HK-2 (cell line): ENCODE measurements around the gene FAM131C.
"Not testable (repeated sequence)": the region's sequence is repeated elsewhere in the genome, so short reads cannot be mapped to it uniquely, and the experiment has no call there.

ENCODE experiments used
- DNase-seq: peaks from one replicate; pipeline ENCODE4 v3.0.0-alpha.2; 2018; ENCODE audit not compliant: unreplicated experiment

FAM131C gene

GRCh38 chr1:16073490-16074119 lies at the start of gene FAM131C:
Gene FAM131C, minus strand, starts transcription at chr1:16073651. Its CDS starts 209 bp downstream, at chr1:16073442.
- DNase-seq: no peak

- peak; percentile 86 for DNase-seq
Measured at GRCh38 chr1:16122916-16123315, 49.5 kb upstream of the FAM131C start.

- DNase-seq: peak; percentile 60
Measured at GRCh38 chr1:16122350-16122881, 49.0 kb upstream of the FAM131C start.

- no peak for DNase-seq
Measured at GRCh38 chr1:16120940-16121410, 47.5 kb upstream of the FAM131C start.

- peak; percentile 5 for DNase-seq
Measured at GRCh38 chr1:16120407-16120806, 47.0 kb upstream of the FAM131C start.

- peak; percentile 2 for DNase-seq
Measured at GRCh38 chr1:16119926-16120325, 46.5 kb upstream of the FAM131C start.

GRCh38 chr1:16119504-16119903 lies 46.1 kb upstream of the FAM131C start:
- DNase-seq: no peak

GRCh38 chr1:16118706-16119105 lies 45.3 kb upstream of the FAM131C start:
- DNase-seq: no peak

GRCh38 chr1:16117936-16118335 lies 44.5 kb upstream of the FAM131C start:
- DNase-seq: no peak

GRCh38 chr1:16117369-16117768 lies 43.9 kb upstream of the FAM131C start:
- DNase-seq: no peak

- no peak for DNase-seq
Measured at GRCh38 chr1:16116625-16117024, 43.2 kb upstream of the FAM131C start.

- no peak for DNase-seq
Measured at GRCh38 chr1:16116002-16116401, 42.6 kb upstream of the FAM131C start.

GRCh38 chr1:16115468-16115983 lies 42.1 kb upstream of the FAM131C start:
- no peak for DNase-seq

- no peak for DNase-seq
Measured at GRCh38 chr1:16114527-16115467, 41.3 kb upstream of the FAM131C start.

GRCh38 chr1:16112596-16113555 lies 39.4 kb upstream of the FAM131C start:
- peak; percentile 57 for DNase-seq

- DNase-seq: peak; percentile 60
Measured at GRCh38 chr1:16111771-16112595, 38.5 kb upstream of the FAM131C start.

GRCh38 chr1:16110884-16111283 lies 37.4 kb upstream of the FAM131C start:
- no peak for DNase-seq

GRCh38 chr1:16110456-16110855 lies 37.0 kb upstream of the FAM131C start:
- DNase-seq: no peak

GRCh38 chr1:16109571-16109970 lies 36.1 kb upstream of the FAM131C start:
- DNase-seq: no peak

- not testable (repeated sequence) for DNase-seq
Measured at GRCh38 chr1:16107039-16107438, 33.6 kb upstream of the FAM131C start.
